Activated CD8-positive, alpha-beta memory T cell treated with anti-CD3 and anti-CD28 coated beads for 36 hours (primary cell): Measurements from ENCODE around the gene TACC2. TPM values are rescaled to one million over a fixed set of nuclear protein-coding genes. Genes with fewer than 3 reads are reported as not detected.

Experiments used
- CTCF ChIA-PET: fragments of 350-600 bp; sonication (Branson Sonifier 250); formaldehyde crosslinking; loops from one replicate; lab custom pipeline; 2021; ENCODE audit warnings: antibody characterized with exemption; lab: Charles Lee
- POLR2A ChIA-PET: fragments of 350-600 bp; sonication (Branson Sonifier 250); formaldehyde crosslinking; loops from one replicate; lab custom pipeline; 2021; ENCODE audit warnings: antibody characterized with exemption; lab: Charles Lee
- total RNA-seq, 2 experiments: library from RNA; stranded (reverse); gene quantifications; one replicate each; pipeline ENCODE4 v1.2.3, GENCODE V29; 2021

The TACC2 gene
- total RNA-seq, 2 experiments from 2014 or later, result not detected

GRCh38 chr10:122290334-122290733 lies 301.4 kb downstream of the TACC2 start:
- POLR2A ChIA-PET, result no interaction called here

GRCh38 chr10:122290833-122291532 lies 302.0 kb downstream of the TACC2 start:
- ChIA-PET POLR2A (no interaction called here), CTCF (no interaction called here)

More at GRCh38 chr10:122290334-122290733, 301.4 kb downstream of the TACC2 start:
- CTCF ChIA-PET, result no interaction called here

- POLR2A ChIA-PET, result no interaction called here
Measured at GRCh38 chr10:122291739-122292138, 302.8 kb downstream of the TACC2 start.

GRCh38 chr10:122292376-122292775 lies 303.4 kb downstream of the TACC2 start:
- POLR2A ChIA-PET, result no interaction called here
- CTCF ChIA-PET, result no interaction called here

More at GRCh38 chr10:122291739-122292138, 302.8 kb downstream of the TACC2 start:
- CTCF ChIA-PET, result no interaction called here

GRCh38 chr10:122293156-122293960 lies 304.4 kb downstream of the TACC2 start:
- POLR2A ChIA-PET, result no interaction called here
- CTCF ChIA-PET, result no interaction called here

GRCh38 chr10:122293961-122294380 lies 305.0 kb downstream of the TACC2 start:
- ChIA-PET POLR2A (no interaction called here), CTCF (no interaction called here)

- POLR2A ChIA-PET, result no interaction called here
- CTCF ChIA-PET, result no interaction called here
Measured at GRCh38 chr10:122294511-122295450, 305.8 kb downstream of the TACC2 start.

- CTCF ChIA-PET, result no interaction called here
- POLR2A ChIA-PET, result no interaction called here
Measured at GRCh38 chr10:122295451-122295809, 306.5 kb downstream of the TACC2 start.

- CTCF ChIA-PET, result interaction anchor here (0.7 to 3.4 kb wide), 2 partner anchors 138 kb away, joined by 3 to 30 read pairs; no protein-coding TSS in a partner anchor
- POLR2A ChIA-PET, result no interaction called here
Measured at GRCh38 chr10:122296363-122297120, 307.6 kb downstream of the TACC2 start.

- ChIA-PET CTCF (interaction anchor here (1.4 to 3.4 kb wide), 3 partner anchors 30 to 137 kb away, joined by 3 to 30 read pairs (median 4); no protein-coding TSS in a partner anchor), POLR2A (no interaction called here)
Measured at GRCh38 chr10:122297583-122297982, 308.6 kb downstream of the TACC2 start.

- ChIA-PET CTCF (interaction anchor here (1.1 to 3.4 kb wide), 9 partner anchors 18 to 406 kb away, joined by 3 to 30 read pairs (median 3); no protein-coding TSS in a partner anchor), POLR2A (no interaction called here)
Measured at GRCh38 chr10:122298206-122298597, 309.2 kb downstream of the TACC2 start.

GRCh38 chr10:122298598-122299301 lies 309.8 kb downstream of the TACC2 start:
- ChIA-PET CTCF (interaction anchor here (0.6 to 3.4 kb wide), 17 partner anchors 10 to 405 kb away, joined by 3 to 30 read pairs (median 3); no protein-coding TSS in a partner anchor), POLR2A (no interaction called here)

GRCh38 chr10:122299423-122300075 lies 310.6 kb downstream of the TACC2 start:
- POLR2A ChIA-PET, result no interaction called here

GRCh38 chr10:122301055-122301810 lies 312.3 kb downstream of the TACC2 start:
- ChIA-PET POLR2A (no interaction called here), CTCF (interaction anchor here (0.5 to 0.8 kb wide), 2 partner anchors 10 to 769 kb away, joined by 3 to 4 read pairs; no protein-coding TSS in a partner anchor)

More at GRCh38 chr10:122299423-122300075, 310.6 kb downstream of the TACC2 start:
- CTCF ChIA-PET, result interaction anchor here (0.6 to 3.4 kb wide), 16 partner anchors 9 to 404 kb away, joined by 3 to 30 read pairs (median 3); no protein-coding TSS in a partner anchor

GRCh38 chr10:122301811-122302115 lies 312.8 kb downstream of the TACC2 start:
- CTCF ChIA-PET, result interaction anchor here (0.5 to 1.2 kb wide), 3 partner anchors 10 to 770 kb away, joined by 3 to 4 read pairs (median 3); no protein-coding TSS in a partner anchor
- POLR2A ChIA-PET, result no interaction called here

GRCh38 chr10:122302315-122302714 lies 313.4 kb downstream of the TACC2 start:
- CTCF ChIA-PET, result interaction anchor here (1.2 kb wide), 1 partner anchor 264 kb away, joined by 3 read pairs; no protein-coding TSS in a partner anchor

More at GRCh38 chr10:122302315-122302714, 313.4 kb downstream of the TACC2 start:
- POLR2A ChIA-PET, result no interaction called here
